ENCODE results near the gene SCYGR3.
"Not testable (repeated sequence)": the region's sequence is repeated elsewhere in the genome, so short reads cannot be mapped to it uniquely, and the experiment has no call there.

The SCYGR3 gene

DNA sequence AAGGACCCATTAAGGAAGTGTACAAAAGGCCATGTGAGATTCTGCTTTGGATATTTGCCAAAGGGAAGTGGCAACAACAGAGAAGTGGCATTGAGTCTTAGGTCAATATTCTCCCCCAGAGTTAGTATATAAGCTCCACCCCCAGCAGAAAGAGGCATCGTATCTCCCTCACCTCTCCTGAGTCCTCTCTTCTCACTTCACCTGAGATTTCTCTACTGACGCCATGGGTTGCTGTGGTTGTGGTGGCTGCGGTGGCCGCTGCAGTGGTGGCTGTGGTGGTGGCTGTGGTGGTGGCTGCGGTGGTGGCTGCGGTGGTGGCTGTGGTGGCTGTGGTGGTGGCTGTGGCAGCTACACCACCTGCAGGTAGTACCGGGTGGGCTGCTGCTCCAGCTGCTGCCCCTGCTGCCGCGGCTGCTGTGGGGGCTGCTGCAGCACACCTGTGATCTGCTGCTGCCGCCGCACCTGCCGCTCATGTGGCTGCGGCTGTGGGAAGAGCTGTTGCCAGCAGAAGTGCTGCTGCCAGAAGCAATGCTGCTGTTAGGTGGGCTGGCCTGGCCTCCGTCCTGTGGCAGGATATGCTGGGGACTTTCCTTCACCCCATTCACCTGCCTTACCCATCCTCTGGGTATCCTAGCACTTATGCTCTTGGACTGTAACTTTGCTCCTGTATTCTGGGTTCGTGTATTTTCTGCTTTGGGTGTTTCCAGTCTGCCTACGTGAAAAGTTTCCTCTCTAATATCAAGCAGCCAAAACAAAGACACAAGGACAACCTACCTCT lies 5.9 kb downstream of the SCYGR3 start:
- no peak overlapping the region for H3K4me3 ChIP-seq (replicated peaks; ENCODE audit: low read depth, low read length)
- no peak for DNase-seq (ENCODE audit: extremely low read depth, low read depth)
- TF ChIP-seq, protein P1, sequence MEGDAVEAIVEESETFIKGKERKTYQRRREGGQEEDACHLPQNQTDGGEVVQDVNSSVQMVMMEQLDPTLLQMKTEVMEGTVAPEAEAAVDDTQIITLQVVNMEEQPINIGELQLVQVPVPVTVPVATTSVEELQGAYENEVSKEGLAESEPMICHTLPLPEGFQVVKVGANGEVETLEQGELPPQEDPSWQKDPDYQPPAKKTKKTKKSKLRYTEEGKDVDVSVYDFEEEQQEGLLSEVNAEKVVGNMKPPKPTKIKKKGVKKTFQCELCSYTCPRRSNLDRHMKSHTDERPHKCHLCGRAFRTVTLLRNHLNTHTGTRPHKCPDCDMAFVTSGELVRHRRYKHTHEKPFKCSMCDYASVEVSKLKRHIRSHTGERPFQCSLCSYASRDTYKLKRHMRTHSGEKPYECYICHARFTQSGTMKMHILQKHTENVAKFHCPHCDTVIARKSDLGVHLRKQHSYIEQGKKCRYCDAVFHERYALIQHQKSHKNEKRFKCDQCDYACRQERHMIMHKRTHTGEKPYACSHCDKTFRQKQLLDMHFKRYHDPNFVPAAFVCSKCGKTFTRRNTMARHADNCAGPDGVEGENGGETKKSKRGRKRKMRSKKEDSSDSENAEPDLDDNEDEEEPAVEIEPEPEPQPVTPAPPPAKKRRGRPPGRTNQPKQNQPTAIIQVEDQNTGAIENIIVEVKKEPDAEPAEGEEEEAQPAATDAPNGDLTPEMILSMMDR (IDR thresholded peaks at IDR 0.05; ENCODE audit: low read depth, low read length, missing control alignments): no peak

DNA sequence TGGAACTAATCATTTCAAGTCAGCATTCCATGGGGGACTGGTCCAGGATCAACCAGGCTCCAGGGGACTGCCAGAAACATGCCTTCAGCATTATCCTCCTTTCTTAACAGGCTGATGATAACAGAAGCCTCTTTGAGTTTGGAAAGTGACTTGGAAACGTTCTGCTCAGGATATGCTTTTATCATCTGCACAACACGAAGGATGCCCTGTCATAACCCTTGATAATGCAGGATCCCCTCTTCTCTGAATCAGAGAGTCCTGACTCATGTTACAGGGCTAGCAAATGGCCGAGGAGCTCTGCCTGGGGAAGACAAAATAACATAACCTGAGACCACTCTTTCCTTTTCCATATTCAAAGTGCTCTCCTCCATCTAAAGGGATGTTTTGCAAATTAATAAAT lies 6.7 kb downstream of the SCYGR3 start:
- DNase-seq (ENCODE audit: extremely low read depth, low read depth): no peak
- TF ChIP-seq, protein P1 (IDR thresholded peaks at IDR 0.05; ENCODE audit: low read depth, low read length, missing control alignments): no peak
- no peak overlapping the region for H3K4me3 ChIP-seq (replicated peaks; ENCODE audit: low read depth, low read length)

- DNase-seq (ENCODE audit: extremely low read depth, low read depth): no peak
- TF ChIP-seq, protein P1 (IDR thresholded peaks at IDR 0.05; ENCODE audit: low read depth, low read length, missing control alignments): no peak
- H3K4me3 ChIP-seq (replicated peaks; ENCODE audit: low read depth, low read length): no peak overlapping the region
Observed at GRCh38 chr2:227606476-227606875, 8.2 kb downstream of the SCYGR3 start.

DNA sequence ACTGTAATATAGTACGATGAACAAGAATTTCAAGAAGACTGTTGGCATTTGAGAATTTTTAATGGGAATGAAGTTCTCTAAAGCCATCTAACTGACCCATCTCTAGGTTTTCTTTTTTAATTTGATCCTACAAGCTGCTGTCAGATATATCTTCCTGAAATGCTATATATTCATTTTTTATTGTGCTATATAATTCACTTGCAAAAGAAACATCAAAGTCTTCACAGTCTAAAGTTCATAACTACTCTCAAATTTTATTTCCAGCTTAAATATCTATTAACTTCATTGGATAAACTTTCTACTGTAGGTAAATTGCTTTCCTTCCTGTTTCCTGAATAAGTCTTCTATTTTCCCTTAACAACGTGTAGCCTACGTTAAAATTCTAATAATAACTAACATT lies 12.3 kb downstream of the SCYGR3 start:
- H3K4me3 ChIP-seq (replicated peaks; ENCODE audit: low read depth, low read length): no peak overlapping the region
- no peak for DNase-seq (ENCODE audit: extremely low read depth, low read depth)
- TF ChIP-seq, protein P1 (IDR thresholded peaks at IDR 0.05; ENCODE audit: low read depth, low read length, missing control alignments): no peak

GRCh38 chr2:227598835-227599503 lies 15.7 kb downstream of the SCYGR3 start, which contains the start of gene SCYGR2:
Gene SCYGR2 (plus strand): TSS chr2:227598893. CDS start chr2:227598893, 0 bp downstream.
- H3K4me3 ChIP-seq (replicated peaks; ENCODE audit: low read depth, low read length); DNase-seq (ENCODE audit: extremely low read depth, low read depth): not testable (repeated sequence)

- DNase-seq (ENCODE audit: extremely low read depth, low read depth): no peak
- no peak overlapping the region for H3K4me3 ChIP-seq (replicated peaks; ENCODE audit: low read depth, low read length)
- TF ChIP-seq, protein P1 (IDR thresholded peaks at IDR 0.05; ENCODE audit: low read depth, low read length, missing control alignments): no peak
Observed at GRCh38 chr2:227597998-227598397, 16.6 kb downstream of the SCYGR3 start.

DNA sequence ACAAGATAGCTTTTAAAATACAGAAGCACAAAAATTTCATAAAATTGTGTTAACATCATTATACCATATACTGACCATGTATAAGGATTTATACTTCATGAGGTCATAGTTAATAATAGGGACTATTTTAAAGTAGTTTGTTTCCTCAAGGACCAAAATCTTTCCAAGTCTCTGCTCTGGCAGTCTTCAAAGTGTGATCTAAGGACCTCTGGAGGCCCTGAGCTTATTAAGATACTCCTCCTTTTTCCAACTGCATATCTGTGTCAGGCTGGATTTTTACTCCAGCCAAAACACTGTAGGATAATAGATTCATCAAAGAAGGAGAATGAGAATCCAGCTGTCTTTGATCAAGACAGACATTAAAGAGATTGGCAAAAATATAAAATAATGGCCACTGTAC lies 17.6 kb downstream of the SCYGR3 start:
- no peak for DNase-seq (ENCODE audit: extremely low read depth, low read depth)
- no peak overlapping the region for H3K4me3 ChIP-seq (replicated peaks; ENCODE audit: low read depth, low read length)
- TF ChIP-seq, protein P1 (IDR thresholded peaks at IDR 0.05; ENCODE audit: low read depth, low read length, missing control alignments): no peak
